Nephron progenitor cell (in vitro differentiated cells): ENCODE results near the gene TSSK6.

ENCODE experiments used
- DNase-seq: peaks from one replicate; pipeline ENCODE4 v3.0.0; 2021
- H3K27ac Mint-ChIP-seq: 2 replicates; pipeline ENCODE4 v1.8.0; 2021; ENCODE audit warnings: mild to moderate bottlenecking, moderate library complexity, mixed read lengths
- H3K27me3 Mint-ChIP-seq: 2 replicates; pipeline ENCODE4 v1.8.0; 2021; ENCODE audit warnings: mild to moderate bottlenecking, low read depth, mixed read lengths; ENCODE audit not compliant: poor library complexity
- H3K36me3 Mint-ChIP-seq: 2 replicates; pipeline ENCODE4 v1.8.0; 2021; ENCODE audit warnings: low read depth, mixed read lengths
- H3K4me1 Mint-ChIP-seq: 2 replicates; pipeline ENCODE4 v1.8.0; 2021; ENCODE audit warnings: mixed read lengths
- H3K4me3 Mint-ChIP-seq: 2 replicates; pipeline ENCODE4 v1.8.0; 2021; ENCODE audit warnings: mild to moderate bottlenecking, moderate library complexity, mixed read lengths
- H3K9me3 Mint-ChIP-seq: 2 replicates; pipeline ENCODE4 v1.8.0; 2021; ENCODE audit warnings: mild to moderate bottlenecking, moderate library complexity, mixed read lengths
- TF ChIP-seq, protein P1 (sequence below): fragments of 200-600 bp; sonication (generic); IDR thresholded peaks from 2 replicates; pipeline ENCODE4 v1.5.0; 2021; ENCODE audit warnings: antibody characterized with exemption

TSSK6 gene

DNA sequence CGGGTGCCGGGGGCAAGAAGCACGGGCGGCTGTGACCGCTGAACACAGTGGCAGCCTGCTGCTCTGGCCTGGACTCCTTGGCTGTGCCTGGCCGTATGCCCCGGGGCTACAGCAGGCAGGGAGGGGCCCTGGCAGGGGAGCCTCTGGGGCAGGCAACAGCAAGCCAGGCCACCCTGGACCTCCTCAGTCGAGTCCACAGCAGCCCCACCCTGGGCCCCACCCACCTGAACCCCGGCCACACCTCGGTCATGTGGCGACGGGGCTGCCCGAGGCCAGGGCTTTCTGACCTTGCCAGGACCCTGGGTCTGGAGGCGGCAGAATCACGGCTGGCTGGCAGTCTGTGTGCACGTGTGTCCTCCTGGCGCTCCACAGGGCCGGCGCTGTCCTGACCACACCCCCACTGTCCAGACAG lies 31.4 kb upstream of the TSSK6 start:
- peaks cover 6% of the 10 kb centered on the region for H3K27me3 Mint-ChIP-seq
- H3K4me1 Mint-ChIP-seq, result peaks cover 15% of the 10 kb centered on the region
- H3K9me3 Mint-ChIP-seq, result no peaks in the 10 kb centered on the region
- no peak overlapping the region for H3K4me3 Mint-ChIP-seq
- TF ChIP-seq, protein P1, sequence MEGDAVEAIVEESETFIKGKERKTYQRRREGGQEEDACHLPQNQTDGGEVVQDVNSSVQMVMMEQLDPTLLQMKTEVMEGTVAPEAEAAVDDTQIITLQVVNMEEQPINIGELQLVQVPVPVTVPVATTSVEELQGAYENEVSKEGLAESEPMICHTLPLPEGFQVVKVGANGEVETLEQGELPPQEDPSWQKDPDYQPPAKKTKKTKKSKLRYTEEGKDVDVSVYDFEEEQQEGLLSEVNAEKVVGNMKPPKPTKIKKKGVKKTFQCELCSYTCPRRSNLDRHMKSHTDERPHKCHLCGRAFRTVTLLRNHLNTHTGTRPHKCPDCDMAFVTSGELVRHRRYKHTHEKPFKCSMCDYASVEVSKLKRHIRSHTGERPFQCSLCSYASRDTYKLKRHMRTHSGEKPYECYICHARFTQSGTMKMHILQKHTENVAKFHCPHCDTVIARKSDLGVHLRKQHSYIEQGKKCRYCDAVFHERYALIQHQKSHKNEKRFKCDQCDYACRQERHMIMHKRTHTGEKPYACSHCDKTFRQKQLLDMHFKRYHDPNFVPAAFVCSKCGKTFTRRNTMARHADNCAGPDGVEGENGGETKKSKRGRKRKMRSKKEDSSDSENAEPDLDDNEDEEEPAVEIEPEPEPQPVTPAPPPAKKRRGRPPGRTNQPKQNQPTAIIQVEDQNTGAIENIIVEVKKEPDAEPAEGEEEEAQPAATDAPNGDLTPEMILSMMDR, result no peak
- DNase-seq, result no peak
- H3K27ac Mint-ChIP-seq, result no peak overlapping the region
- H3K36me3 Mint-ChIP-seq, result no peaks in the 10 kb centered on the region

DNA sequence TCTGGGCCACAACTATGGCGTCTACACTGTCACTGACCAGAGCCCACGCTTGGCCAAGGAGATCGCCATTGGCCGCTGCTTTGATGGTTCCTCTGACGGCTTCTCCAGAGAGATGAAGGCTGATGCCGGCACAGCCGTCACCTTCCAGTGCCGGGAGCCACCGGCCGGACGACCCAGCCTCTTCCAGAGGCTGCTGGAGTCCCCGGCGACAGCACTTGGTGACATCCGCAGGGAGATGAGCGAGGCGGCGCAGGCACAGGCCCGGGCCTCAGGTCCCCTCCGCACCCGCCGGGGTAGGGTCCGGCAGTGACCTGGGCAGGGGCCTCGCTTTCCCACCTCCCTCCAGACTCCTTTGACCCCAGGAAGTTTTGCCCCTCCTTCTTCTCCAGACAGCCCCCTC lies 30.4 kb upstream of the TSSK6 start:
- Mint-ChIP-seq H3K27ac (no peak overlapping the region), H3K4me3 (no peak overlapping the region), H3K36me3 (no peaks in the 10 kb centered on the region), H3K4me1 (peaks cover 11% of the 10 kb centered on the region), H3K27me3 (peaks cover 5% of the 10 kb centered on the region), H3K9me3 (no peaks in the 10 kb centered on the region)
- no peak for DNase-seq
- TF ChIP-seq, protein P1, result no peak

DNA sequence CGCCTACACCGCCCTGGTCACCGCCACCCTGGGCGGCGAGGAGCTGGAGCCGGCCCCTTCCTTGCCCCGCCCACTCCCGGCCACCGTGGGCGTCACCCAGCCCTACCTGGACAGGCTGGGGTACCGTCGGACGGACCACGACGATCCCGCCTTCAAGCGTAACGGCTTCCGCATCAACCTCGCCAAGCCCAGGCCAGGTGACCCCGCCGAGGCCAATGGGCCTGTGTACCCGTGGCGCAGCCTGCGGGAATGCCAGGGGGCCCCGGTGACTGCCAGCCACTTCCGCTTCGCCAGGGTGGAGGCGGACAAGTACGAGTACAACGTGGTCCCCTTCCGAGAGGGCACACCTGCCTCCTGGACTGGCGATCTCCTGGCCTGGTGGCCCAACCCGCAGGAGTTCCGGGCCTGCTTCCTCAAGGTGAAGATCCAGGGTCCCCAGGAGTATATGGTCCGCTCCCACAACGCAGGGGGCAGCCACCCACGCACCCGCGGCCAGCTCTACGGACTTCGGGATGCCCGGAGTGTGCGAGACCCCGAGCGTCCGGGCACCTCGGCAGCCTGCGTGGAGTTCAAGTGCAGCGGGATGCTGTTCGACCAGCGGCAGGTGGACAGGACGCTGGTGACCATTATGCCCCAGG lies 29.7 kb upstream of the TSSK6 start:
- Mint-ChIP-seq H3K9me3 (no peaks in the 10 kb centered on the region), H3K4me3 (no peak overlapping the region), H3K27ac (no peak overlapping the region), H3K27me3 (peaks cover 8% of the 10 kb centered on the region), H3K4me1 (peaks cover 9% of the 10 kb centered on the region), H3K36me3 (no peaks in the 10 kb centered on the region)
- TF ChIP-seq, protein P1, result no peak
- DNase-seq, result no peak

DNA sequence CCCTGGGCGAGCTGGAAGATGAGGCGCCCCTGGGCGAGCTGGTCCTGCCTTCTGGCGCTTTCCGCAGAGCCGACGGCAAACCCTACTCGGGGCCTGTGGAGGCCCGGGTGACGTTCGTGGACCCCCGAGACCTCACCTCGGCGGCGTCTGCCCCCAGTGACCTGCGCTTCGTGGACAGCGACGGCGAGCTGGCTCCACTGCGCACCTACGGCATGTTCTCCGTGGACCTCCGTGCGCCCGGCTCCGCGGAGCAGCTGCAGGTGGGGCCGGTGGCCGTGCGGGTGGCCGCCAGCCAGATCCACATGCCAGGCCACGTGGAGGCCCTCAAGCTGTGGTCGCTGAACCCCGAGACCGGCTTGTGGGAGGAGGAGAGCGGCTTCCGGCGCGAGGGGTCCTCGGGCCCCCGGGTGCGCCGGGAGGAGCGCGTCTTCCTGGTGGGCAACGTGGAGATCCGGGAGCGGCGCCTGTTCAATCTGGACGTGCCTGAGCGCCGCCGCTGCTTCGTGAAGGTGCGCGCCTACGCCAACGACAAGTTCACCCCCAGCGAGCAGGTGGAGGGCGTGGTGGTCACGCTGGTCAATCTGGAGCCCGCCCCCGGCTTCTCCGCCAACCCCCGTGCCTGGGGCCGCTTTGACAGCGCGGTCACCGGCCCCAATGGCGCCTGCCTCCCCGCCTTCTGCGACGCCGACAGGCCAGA lies 29.1 kb upstream of the TSSK6 start:
- Mint-ChIP-seq H3K27me3 (peaks cover 12% of the 10 kb centered on the region), H3K9me3 (no peaks in the 10 kb centered on the region), H3K27ac (no peak overlapping the region), H3K4me3 (no peak overlapping the region), H3K36me3 (no peaks in the 10 kb centered on the region), H3K4me1 (peaks cover 6% of the 10 kb centered on the region)
- TF ChIP-seq, protein P1, result no peak
- DNase-seq, result no peak

DNA sequence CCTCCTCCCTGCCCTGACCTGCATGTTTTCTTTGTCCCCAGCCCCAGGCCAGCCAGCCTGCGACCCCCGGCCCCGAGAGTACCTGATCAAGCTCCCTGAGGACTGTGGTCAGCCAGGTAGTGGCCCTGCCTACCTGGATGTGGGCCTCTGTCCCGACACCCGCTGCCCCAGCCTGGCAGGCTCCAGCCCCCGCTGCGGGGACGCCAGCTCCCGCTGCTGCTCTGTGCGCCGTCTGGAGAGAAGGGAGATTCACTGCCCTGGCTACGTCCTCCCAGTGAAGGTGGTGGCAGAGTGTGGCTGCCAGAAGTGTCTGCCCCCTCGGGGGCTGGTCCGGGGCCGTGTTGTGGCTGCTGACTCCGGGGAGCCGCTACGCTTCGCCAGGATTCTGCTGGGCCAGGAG lies 28.3 kb upstream of the TSSK6 start:
- Mint-ChIP-seq H3K9me3 (no peaks in the 10 kb centered on the region), H3K4me3 (no peak overlapping the region), H3K4me1 (peaks cover 4% of the 10 kb centered on the region), H3K27me3 (peaks cover 17% of the 10 kb centered on the region), H3K36me3 (no peaks in the 10 kb centered on the region), H3K27ac (no peak overlapping the region)
- DNase-seq, result no peak
- TF ChIP-seq, protein P1, result no peak

DNA sequence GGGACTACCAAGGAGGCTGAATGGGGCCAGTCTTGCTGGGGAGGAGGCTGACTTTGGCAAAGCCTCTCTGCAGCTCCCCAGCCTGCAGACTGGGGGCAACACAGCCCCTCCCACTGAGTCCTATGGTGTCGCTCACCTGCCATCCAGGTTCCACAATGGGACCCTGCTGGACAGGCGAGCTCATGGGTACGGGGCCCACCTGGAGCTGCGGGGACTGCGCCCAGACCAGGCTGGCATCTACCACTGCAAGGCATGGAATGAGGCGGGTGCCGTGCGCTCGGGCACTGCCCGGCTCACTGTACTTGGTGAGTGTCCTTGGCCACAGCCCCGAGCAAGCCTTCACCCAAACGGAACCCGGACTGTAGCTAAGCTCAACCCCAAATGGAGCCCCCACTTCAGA lies 27.8 kb upstream of the TSSK6 start:
- TF ChIP-seq, protein P1, result no peak

More for the DNA sequence above, 27.8 kb upstream of the TSSK6 start:
- H3K4me3 Mint-ChIP-seq, result no peak overlapping the region
- H3K9me3 Mint-ChIP-seq, result no peaks in the 10 kb centered on the region
- peaks cover 7% of the 10 kb centered on the region for H3K4me1 Mint-ChIP-seq
- H3K27ac Mint-ChIP-seq, result no peak overlapping the region
- DNase-seq, result no peak
- H3K27me3 Mint-ChIP-seq, result peaks cover 20% of the 10 kb centered on the region
- H3K36me3 Mint-ChIP-seq, result no peaks in the 10 kb centered on the region
